Hematopoietic multipotent progenitor cell (in vitro differentiated cells): ENCODE measurements around the gene LAMB3. TPM values are rescaled to one million over a fixed set of nuclear protein-coding genes. Genes with fewer than 3 reads are reported as not detected.

ENCODE experiments used
- DNase-seq, 3 donors: peaks; one replicate each; pipeline ENCODE4 v3.0.0-alpha.2; 2011 to 2015; ENCODE audit warnings: low read depth in 2 of 3, low spot score in 2 of 3
- total RNA-seq: library from RNA; depleted of rRNA; stranded (reverse); fragments of >200 nt; gene quantifications from one replicate; pipeline ENCODE4 v1.2.3, GENCODE V29; 2012

LAMB3 gene
- total RNA-seq, 1 donor = 0.54 TPM

- peak; percentile 54 to 75 (median 64) for DNase-seq
These were observed 82.6 kb downstream of the LAMB3 start for GRCh38 chr1:209569455-209570207.

- DNase-seq = no peak
These were observed 84.5 kb downstream of the LAMB3 start for GRCh38 chr1:209567698-209568175.

GRCh38 chr1:209565759-209566678 is 86.2 kb downstream of the LAMB3 start:
- DNase-seq = peak; percentile 37 to 89 (median 70)

Other genes starting within 250 kb of the LAMB3 start
- gene CAMK1G, start 68.7 kb downstream of the LAMB3 start, total RNA-seq = not detected
- gene G0S2, start 23.0 kb upstream of the LAMB3 start, total RNA-seq = 5.1 TPM
- gene HSD11B1, start 52.4 kb upstream of the LAMB3 start, total RNA-seq = not detected
- gene TRAF3IP3, start 103.6 kb upstream of the LAMB3 start, total RNA-seq = 32.9 TPM
- gene C1orf74, start 132.1 kb upstream of the LAMB3 start, total RNA-seq = 3.5 TPM
- gene IRF6, start 153.7 kb upstream of the LAMB3 start, total RNA-seq = 5.4 TPM
- 3.8 TPM for gene UTP25, start 175.5 kb upstream of the LAMB3 start, total RNA-seq